SK-N-MC (cell line): ENCODE data around the gene HIBCH.

Experiments
- DNase-seq: peaks from one replicate; pipeline ENCODE4 v3.0.0-alpha.2; 2011; ENCODE audit warnings: low read depth, low spot score
- H3K27ac ChIP-seq: fragments of 200-600 bp; sonication (generic); 2 replicates; pipeline ENCODE4 v1.5.1; 2016; ENCODE audit warnings: mixed run types
- H3K36me3 ChIP-seq: fragments of 200-600 bp; sonication (generic); 2 replicates; pipeline ENCODE4 v1.6.1; 2017; ENCODE audit warnings: antibody characterized with exemption, low read length, mixed read lengths; ENCODE audit not compliant: insufficient read depth
- H3K4me3 ChIP-seq: fragments of 200-600 bp; sonication (generic); 2 replicates; pipeline ENCODE4 v1.5.1; 2016
- H3K9ac ChIP-seq: fragments of 200-600 bp; sonication (generic); 2 replicates; pipeline ENCODE4 v1.8.0; 2017; ENCODE audit warnings: mixed run types, mixed read lengths; ENCODE audit not compliant: insufficient read length
- H3K9me3 ChIP-seq: fragments of 200-600 bp; sonication (generic); 2 replicates; pipeline ENCODE4 v1.6.1; 2017; ENCODE audit warnings: low read depth, mild to moderate bottlenecking, antibody characterized with exemption, low read length, moderate library complexity, mixed read lengths
- EZH2 ChIP-seq: fragments of 200-600 bp; sonication (generic); IDR thresholded peaks from one replicate; pipeline ENCODE4 v1.6.1; 2017; ENCODE audit warnings: antibody characterized with exemption
- FOXP2 ChIP-seq: optimal IDR thresholded peaks from 2 replicates; pipeline ENCODE3; 2011; ENCODE audit warnings: mild to moderate bottlenecking, moderate library complexity; ENCODE audit not compliant: insufficient read depth; ENCODE audit errors: extremely low read length, control extremely low read depth
- POLR2AphosphoS5 ChIP-seq: IDR thresholded peaks from 2 replicates; pipeline ENCODE4 v1.6.1; 2012; ENCODE audit warnings: mild to moderate bottlenecking, low read depth, low read length, borderline replicate concordance

The HIBCH gene

GRCh38 chr2:190202018-190202417 lies 117.6 kb downstream of the HIBCH start:
- H3K36me3 ChIP-seq, result 0 out of 2 replicates have a peak, but pooled peaks cover 7% of the 10 kb centered on the region
- H3K9me3 ChIP-seq, result no peaks in the 10 kb centered on the region
- H3K9ac ChIP-seq, result no peak overlapping the region
- H3K4me3 ChIP-seq, result no peak overlapping the region
- DNase-seq, result no peak
- H3K27ac ChIP-seq, result no peak overlapping the region
- TF ChIP-seq FOXP2, result no peak
- no peak for TF ChIP-seq EZH2
- no peak for TF ChIP-seq POLR2AphosphoS5

DNA sequence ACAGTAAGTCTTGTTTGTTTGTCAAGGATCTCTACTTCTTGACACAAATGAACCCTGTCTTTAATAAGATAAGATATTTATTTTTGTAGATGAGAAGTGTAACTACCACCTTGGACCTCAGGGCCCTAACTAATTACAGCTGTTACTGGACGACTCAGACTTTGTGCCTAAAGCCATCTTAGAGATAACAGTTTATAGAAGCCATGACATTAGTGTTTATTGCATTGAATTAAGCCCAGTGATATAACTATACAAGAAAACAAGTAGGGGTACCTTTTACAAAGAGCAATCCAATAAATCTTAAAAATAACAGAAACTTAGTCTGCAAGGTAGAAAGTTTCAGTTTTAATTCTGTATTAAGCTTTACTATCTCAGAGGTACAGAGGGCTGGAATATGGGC lies 119.0 kb downstream of the HIBCH start:
- Histone ChIP-seq H3K36me3 (0 out of 2 replicates have a peak, but pooled peaks cover 7% of the 10 kb centered on the region), H3K27ac (no peak overlapping the region), H3K9me3 (no peaks in the 10 kb centered on the region), H3K4me3 (no peak overlapping the region), H3K9ac (no peak overlapping the region)
- no peak for TF ChIP-seq POLR2AphosphoS5
- no peak for TF ChIP-seq EZH2
- no peak for TF ChIP-seq FOXP2
- DNase-seq, result no peak

DNA sequence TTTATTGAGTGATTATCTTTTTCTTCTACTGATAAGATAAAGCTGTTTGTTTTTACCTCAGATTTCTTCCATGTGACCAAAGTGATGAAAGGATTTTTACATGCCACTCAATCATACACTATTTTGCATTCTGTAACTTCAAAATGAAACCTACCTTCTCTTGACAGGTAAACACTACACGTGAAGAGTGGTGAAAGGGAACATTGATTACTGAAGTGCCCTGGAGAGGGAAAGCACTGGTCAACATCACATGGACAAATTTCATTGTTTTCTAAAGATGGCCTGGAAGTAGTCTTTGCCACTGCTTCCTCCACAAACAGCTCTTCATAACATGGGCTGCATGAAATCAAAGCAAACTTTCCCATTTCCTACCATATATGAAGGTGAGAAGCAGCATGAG lies 120.1 kb downstream of the HIBCH start:
- H3K27ac ChIP-seq, result no peak overlapping the region
- no peak overlapping the region for H3K4me3 ChIP-seq
- TF ChIP-seq FOXP2 (no peak), EZH2 (no peak), POLR2AphosphoS5 (no peak)
- 0 out of 2 replicates have a peak, but pooled peaks cover 7% of the 10 kb centered on the region for H3K36me3 ChIP-seq
- DNase-seq, result no peak
- H3K9ac ChIP-seq, result no peak overlapping the region
- no peaks in the 10 kb centered on the region for H3K9me3 ChIP-seq

DNA sequence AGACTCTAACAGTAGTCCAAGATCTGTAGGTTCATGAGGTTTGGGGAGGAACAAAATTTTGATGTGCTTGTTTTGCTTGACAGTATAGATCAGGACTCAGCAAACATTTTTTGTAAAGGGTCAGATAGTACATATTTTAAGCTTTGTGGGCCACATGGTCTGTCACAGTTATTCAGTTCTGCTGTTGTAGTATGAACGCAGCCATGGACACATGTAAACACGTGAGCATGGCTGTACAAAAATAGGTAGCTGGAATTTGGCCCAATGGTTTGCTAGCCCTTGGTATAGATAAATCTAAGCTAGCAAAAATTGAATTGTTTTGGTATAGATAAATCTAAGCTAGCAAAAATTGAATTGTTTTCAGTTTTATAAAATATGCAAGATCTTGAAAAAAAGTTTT lies 120.5 kb downstream of the HIBCH start:
- H3K9me3 ChIP-seq, result no peaks in the 10 kb centered on the region
- no peak overlapping the region for H3K27ac ChIP-seq
- no peak for TF ChIP-seq EZH2
- no peak for TF ChIP-seq POLR2AphosphoS5
- no peak overlapping the region for H3K4me3 ChIP-seq
- 0 out of 2 replicates have a peak, but pooled peaks cover 7% of the 10 kb centered on the region for H3K36me3 ChIP-seq
- H3K9ac ChIP-seq, result no peak overlapping the region
- no peak for DNase-seq

DNA sequence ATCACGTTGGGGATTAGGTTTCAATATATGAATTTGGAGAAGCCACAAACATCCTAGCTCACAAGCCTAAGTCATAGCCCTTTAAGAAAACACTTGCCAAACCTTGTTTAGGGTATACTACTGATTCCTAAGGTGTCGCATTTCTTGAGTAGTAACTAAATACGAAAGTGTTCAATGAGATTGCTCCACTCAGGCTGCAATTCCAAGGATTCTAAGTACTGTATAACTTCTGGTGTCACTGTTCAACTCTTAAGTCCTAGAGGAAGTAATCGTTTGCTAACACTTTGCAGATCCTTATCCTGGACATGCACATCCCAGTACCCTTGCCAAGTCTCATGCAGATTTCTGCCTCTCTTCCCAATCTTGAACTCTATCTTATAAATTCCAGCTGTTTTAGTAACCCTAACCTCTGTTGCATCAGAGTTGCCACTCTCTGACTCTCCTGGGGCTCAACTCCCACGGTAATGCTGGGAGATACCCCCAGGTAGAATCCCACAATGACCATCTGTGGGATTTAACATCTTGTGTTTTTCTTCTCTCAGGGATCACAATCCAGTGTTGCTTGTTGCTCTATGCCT lies 122.4 kb downstream of the HIBCH start:
- Histone ChIP-seq H3K36me3 (0 out of 2 replicates have a peak, but pooled peaks cover 6% of the 10 kb centered on the region), H3K4me3 (no peak overlapping the region), H3K27ac (no peak overlapping the region), H3K9me3 (no peaks in the 10 kb centered on the region), H3K9ac (no peak overlapping the region)
- no peak for DNase-seq
- TF ChIP-seq EZH2, result no peak
- TF ChIP-seq POLR2AphosphoS5, result no peak
- no peak for TF ChIP-seq FOXP2

DNA sequence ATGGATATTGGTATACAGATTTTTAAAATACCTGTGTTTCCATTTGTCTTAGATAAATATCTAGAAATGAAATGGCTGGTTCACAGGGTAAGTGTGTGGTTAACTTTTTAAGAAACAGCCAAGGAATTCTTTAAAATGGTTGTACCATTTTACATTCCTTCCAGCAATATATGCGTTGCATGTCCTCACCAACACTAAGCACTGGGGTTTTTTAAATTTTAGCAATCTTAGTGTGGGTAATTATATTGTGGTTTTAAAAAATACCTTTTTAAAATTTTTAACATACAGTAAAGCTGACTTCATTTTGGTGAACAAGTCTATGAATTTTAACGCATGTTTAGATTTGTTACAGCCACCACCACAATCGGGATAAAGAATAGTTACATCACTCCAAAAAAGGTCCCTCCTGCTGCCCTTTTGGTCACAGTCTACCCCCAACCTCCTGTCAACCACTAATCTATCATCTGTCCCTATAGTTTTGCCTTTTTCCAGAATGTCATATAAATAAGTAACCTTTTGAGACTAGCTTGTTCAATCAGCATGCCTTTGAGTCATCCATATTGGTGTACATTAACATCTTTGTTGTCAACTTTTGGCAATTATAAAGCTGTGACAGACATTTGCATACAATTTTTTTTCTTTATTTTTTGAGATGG lies 129.0 kb downstream of the HIBCH start:
- DNase-seq, result no peak
- Histone ChIP-seq H3K27ac (no peak overlapping the region), H3K36me3 (no peaks in the 10 kb centered on the region), H3K4me3 (no peak overlapping the region), H3K9me3 (no peaks in the 10 kb centered on the region), H3K9ac (no peak overlapping the region)
- no peak for TF ChIP-seq POLR2AphosphoS5
- TF ChIP-seq FOXP2, result no peak
- TF ChIP-seq EZH2, result no peak

DNA sequence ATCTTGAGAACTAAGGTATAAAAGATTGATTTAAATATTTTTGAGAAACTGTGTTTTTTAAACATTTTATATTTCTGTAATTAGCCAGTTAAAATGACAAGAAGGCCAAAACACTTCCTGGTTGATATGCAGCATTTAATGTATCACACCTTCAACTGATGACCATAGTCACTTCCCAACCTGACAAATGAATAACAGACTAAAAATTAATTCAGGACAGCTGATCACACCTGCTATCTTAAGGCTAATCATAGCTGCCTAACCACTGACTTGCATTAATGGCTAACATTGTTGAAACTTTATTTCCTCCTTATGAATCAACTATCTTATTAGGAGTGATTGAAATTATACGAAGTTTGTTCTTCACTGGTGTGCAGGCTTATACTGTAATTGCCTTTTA lies 131.3 kb downstream of the HIBCH start:
- H3K27ac ChIP-seq, result no peak overlapping the region
- no peaks in the 10 kb centered on the region for H3K9me3 ChIP-seq
- no peaks in the 10 kb centered on the region for H3K36me3 ChIP-seq
- no peak for TF ChIP-seq EZH2
- no peak for TF ChIP-seq POLR2AphosphoS5
- TF ChIP-seq FOXP2, result no peak
- H3K9ac ChIP-seq, result no peak overlapping the region
- no peak overlapping the region for H3K4me3 ChIP-seq
- no peak for DNase-seq

DNA sequence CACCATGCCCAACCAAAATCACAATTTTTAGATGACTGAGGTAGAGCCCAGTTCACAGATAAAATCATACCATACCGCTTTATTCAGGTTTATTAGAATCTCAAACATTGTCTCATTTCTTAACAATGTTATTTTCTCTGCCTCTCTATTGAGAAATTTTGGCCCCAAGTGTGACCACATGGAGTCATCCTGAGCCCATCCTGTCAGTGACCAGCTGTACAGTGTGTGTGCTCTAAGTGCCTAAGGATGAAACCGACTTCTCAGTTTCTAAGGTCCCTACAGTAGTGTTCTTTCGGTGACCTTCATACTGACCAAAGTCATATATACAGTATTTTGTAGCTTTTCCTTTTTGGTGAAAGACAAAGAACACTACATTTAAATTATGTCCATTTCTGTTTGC lies 133.4 kb downstream of the HIBCH start:
- no peak for DNase-seq
- H3K36me3 ChIP-seq, result no peaks in the 10 kb centered on the region
- no peak overlapping the region for H3K9ac ChIP-seq
- H3K9me3 ChIP-seq, result no peaks in the 10 kb centered on the region
- no peak overlapping the region for H3K27ac ChIP-seq
- no peak for TF ChIP-seq FOXP2
- TF ChIP-seq POLR2AphosphoS5, result no peak
- no peak for TF ChIP-seq EZH2
- H3K4me3 ChIP-seq, result no peak overlapping the region

- Histone ChIP-seq H3K9me3 (no peaks in the 10 kb centered on the region), H3K27ac (no peak overlapping the region), H3K4me3 (no peak overlapping the region), H3K36me3 (no peaks in the 10 kb centered on the region), H3K9ac (no peak overlapping the region)
- no peak for DNase-seq
- TF ChIP-seq FOXP2 (no peak), EZH2 (no peak), POLR2AphosphoS5 (no peak)
These were observed 134.2 kb downstream of the HIBCH start for GRCh38 chr2:190185380-190185779.
